OCI-LY1 (cell line): ENCODE data around the gene SLC13A2.

Experiments used
- H2AFZ ChIP-seq: fragments of 200-600 bp; sonication (generic), shearing (Covaris generic); 2 replicates; pipeline ENCODE4 v1.6.0; 2014; ENCODE audit warnings: antibody characterized with exemption, mild to moderate bottlenecking, low read length
- H3F3A ChIP-seq: fragments of 200-600 bp; sonication (generic), shearing (Covaris generic); 2 replicates; pipeline ENCODE4 v1.6.0; 2014; ENCODE audit warnings: mild to moderate bottlenecking, antibody characterized with exemption, low read length, moderate library complexity; ENCODE audit not compliant: insufficient read depth
- H3K27ac ChIP-seq: fragments of 200-600 bp; sonication (generic); 2 replicates; pipeline ENCODE4 v1.5.1; 2014; ENCODE audit warnings: low read length, mixed run types, mild to moderate bottlenecking, low read depth; ENCODE audit not compliant: poor library complexity, severe bottlenecking
- H3K27me3 ChIP-seq: fragments of 200-600 bp; sonication (generic); 2 replicates; pipeline ENCODE4 v1.6.0; 2014; ENCODE audit warnings: antibody characterized with exemption, mild to moderate bottlenecking, low read length, moderate library complexity; ENCODE audit not compliant: insufficient read depth
- H3K36me3 ChIP-seq: fragments of 200-600 bp; sonication (generic); 2 replicates; pipeline ENCODE4 v1.6.1; 2014; ENCODE audit warnings: mild to moderate bottlenecking, antibody characterized with exemption, low read length, moderate library complexity, mixed read lengths; ENCODE audit not compliant: insufficient read depth
- H3K4me1 ChIP-seq: fragments of 200-600 bp; sonication (generic); 2 replicates; pipeline ENCODE4 v1.5.1; 2014; ENCODE audit warnings: mild to moderate bottlenecking, low read length, moderate library complexity; ENCODE audit not compliant: insufficient read depth, severe bottlenecking
- H3K4me2 ChIP-seq: fragments of 200-600 bp; sonication (generic), shearing (Covaris generic); 2 replicates; pipeline ENCODE4 v1.6.1; 2014; ENCODE audit warnings: low read length
- H3K4me3 ChIP-seq: fragments of 200-600 bp; sonication (generic); 2 replicates; pipeline ENCODE4 v1.5.1; 2014; ENCODE audit warnings: low read length, low read depth, mild to moderate bottlenecking, mixed read lengths; ENCODE audit not compliant: poor library complexity, severe bottlenecking
- H3K79me2 ChIP-seq: fragments of 200-600 bp; shearing (Covaris generic); 2 replicates; pipeline ENCODE4 v1.6.1; 2016; ENCODE audit warnings: mixed run types, low read length, mixed read lengths; ENCODE audit not compliant: insufficient read depth
- H3K9ac ChIP-seq: fragments of 200-600 bp; sonication (generic), shearing (Covaris generic); 2 replicates; pipeline ENCODE4 v1.6.1; 2014; ENCODE audit warnings: mild to moderate bottlenecking, low read length, mixed read lengths
- H3K9me2 ChIP-seq: fragments of 200-600 bp; sonication (generic), shearing (Covaris generic); 2 replicates; pipeline ENCODE4 v1.6.1; 2014; ENCODE audit warnings: low read depth, mild to moderate bottlenecking, low read length, mixed read lengths
- H3K9me3 ChIP-seq: fragments of 200-600 bp; shearing (Covaris generic); 2 replicates; pipeline ENCODE4 v1.6.1; 2014; ENCODE audit warnings: low read length, mixed read lengths
- H4K20me1 ChIP-seq: fragments of 200-600 bp; sonication (generic), shearing (Covaris generic); 2 replicates; pipeline ENCODE4 v1.6.0; 2016; ENCODE audit warnings: mild to moderate bottlenecking, low read length; ENCODE audit not compliant: insufficient read depth
- EZH2 ChIP-seq: fragments of 200-600 bp; sonication (generic), shearing (Covaris generic); IDR thresholded peaks from 2 replicates; pipeline ENCODE4 v1.8.0; 2017; ENCODE audit warnings: borderline replicate concordance, mixed run types, mild to moderate bottlenecking, antibody characterized with exemption, low read length, moderate library complexity, mixed read lengths
- TF ChIP-seq, protein P1 (sequence below): fragments of 200-600 bp; sonication (generic), shearing (Covaris generic); IDR thresholded peaks from 2 replicates; pipeline ENCODE4 v1.5.1; 2017; ENCODE audit warnings: mild to moderate bottlenecking, antibody characterized with exemption, low read length, moderate library complexity, mixed read lengths

Gene SLC13A2

DNA sequence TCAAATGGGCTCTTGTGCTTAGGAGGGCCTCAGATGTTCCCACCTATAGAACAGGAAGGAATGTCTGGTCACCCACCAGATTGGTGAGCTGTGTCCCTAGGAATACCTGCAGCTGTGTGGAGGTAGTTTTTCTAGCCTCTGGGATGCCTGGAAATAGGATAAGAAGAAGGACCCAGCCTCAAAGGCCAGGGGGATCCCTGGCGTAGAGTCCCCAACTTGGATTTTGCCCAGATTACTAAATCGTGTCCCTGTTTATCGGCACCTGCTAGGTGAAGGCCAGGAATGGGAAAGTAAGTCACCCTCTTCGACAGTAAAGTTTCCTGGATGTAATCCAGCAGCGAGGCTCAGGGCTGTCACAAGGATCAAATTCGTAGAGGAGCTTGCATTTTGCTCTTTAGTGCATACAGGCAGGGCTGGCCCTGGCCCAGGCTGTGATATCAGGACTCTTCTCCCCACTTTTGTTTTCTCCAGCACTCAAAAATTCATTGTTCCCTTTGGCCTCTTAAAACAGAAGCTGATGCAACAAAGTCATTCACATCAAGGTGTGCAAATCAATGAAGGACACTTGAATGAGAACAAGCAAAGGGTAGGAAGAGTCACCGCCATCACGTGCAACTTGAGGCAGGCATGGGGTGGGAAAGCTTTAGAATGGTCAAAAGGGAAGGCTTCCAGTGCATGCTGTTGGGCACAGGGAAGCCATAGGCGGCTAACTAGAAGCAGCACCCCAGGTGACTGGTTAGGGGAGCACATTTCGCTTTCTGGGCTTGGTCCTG is 7.5 kb downstream of the SLC13A2 start:
- Histone ChIP-seq H3K27ac (no peak overlapping the region), H3K9ac (no peak overlapping the region), H3F3A (no peaks in the 10 kb centered on the region), H3K27me3 (no peaks in the 10 kb centered on the region), H3K4me2 (no peak overlapping the region), H3K4me1 (no peaks in the 10 kb centered on the region), H3K79me2 (no peaks in the 10 kb centered on the region), H3K9me2 (no peaks in the 10 kb centered on the region), H3K9me3 (no peaks in the 10 kb centered on the region), H3K4me3 (no peak overlapping the region), H2AFZ (no peak overlapping the region), H4K20me1 (no peaks in the 10 kb centered on the region), H3K36me3 (no peaks in the 10 kb centered on the region)
- TF ChIP-seq EZH2: no peak
- TF ChIP-seq, protein P1, sequence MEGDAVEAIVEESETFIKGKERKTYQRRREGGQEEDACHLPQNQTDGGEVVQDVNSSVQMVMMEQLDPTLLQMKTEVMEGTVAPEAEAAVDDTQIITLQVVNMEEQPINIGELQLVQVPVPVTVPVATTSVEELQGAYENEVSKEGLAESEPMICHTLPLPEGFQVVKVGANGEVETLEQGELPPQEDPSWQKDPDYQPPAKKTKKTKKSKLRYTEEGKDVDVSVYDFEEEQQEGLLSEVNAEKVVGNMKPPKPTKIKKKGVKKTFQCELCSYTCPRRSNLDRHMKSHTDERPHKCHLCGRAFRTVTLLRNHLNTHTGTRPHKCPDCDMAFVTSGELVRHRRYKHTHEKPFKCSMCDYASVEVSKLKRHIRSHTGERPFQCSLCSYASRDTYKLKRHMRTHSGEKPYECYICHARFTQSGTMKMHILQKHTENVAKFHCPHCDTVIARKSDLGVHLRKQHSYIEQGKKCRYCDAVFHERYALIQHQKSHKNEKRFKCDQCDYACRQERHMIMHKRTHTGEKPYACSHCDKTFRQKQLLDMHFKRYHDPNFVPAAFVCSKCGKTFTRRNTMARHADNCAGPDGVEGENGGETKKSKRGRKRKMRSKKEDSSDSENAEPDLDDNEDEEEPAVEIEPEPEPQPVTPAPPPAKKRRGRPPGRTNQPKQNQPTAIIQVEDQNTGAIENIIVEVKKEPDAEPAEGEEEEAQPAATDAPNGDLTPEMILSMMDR: no peak

DNA sequence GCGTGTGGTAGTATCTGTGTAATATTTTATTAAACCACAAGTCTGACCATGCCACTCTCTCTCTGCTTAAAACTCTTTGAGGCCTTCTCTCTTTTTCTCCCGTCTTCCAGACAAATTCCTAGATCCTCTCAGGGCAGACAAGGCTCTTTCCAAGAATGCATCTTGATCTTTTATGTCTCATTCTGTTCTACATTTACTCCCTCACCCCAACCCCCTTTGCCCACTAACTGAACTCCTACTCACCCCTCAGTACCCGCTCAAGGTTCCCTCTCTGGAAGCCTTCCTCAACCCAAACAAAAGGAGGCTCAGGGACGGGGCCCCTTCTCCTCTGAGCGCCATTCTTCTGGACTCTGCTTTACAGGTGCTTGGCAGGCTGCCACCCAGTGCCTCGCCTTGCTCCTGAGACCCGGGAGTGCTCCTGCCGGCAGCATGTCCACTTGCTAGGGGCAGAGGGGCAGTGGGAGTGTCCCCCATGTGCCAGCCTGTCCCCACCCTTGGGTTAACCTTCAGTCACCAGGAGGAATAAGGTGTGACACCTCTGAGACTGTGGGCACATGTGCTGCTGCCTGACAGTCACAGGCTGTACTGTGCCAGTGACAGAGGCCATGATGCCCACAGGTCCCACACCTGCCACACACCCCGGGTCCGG is 9.2 kb downstream of the SLC13A2 start:
- Histone ChIP-seq H3K79me2 (no peaks in the 10 kb centered on the region), H3K27ac (no peak overlapping the region), H2AFZ (no peak overlapping the region), H3K4me3 (no peak overlapping the region), H3K9ac (no peak overlapping the region), H3K9me3 (no peaks in the 10 kb centered on the region), H3K36me3 (no peaks in the 10 kb centered on the region), H4K20me1 (no peaks in the 10 kb centered on the region), H3K4me1 (no peaks in the 10 kb centered on the region), H3K9me2 (no peaks in the 10 kb centered on the region), H3F3A (no peaks in the 10 kb centered on the region), H3K4me2 (no peak overlapping the region), H3K27me3 (no peaks in the 10 kb centered on the region)
- no peak for TF ChIP-seq EZH2
- TF ChIP-seq, protein P1: no peak

DNA sequence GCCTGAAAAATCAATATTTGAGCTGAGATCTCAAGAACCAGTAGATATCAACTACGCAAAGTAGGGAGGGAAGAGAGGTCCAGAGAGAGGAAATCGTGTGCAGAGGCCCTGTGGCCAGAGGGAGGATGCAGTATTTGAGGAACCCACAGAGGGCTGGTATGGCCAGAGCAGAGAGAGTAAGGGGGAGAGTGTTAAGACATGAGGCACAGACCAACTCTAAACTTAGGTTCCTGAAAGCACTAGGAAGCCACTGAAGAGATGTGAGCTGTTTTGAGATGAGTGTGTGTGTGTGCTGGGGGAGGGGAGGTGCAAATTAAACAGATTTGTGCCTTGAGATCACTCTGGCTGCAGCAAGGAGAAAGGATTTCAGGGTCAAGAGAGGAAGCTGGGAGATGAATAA is 10.9 kb downstream of the SLC13A2 start:
- Histone ChIP-seq H3K4me1 (no peaks in the 10 kb centered on the region), H3K4me3 (no peak overlapping the region), H3K79me2 (no peaks in the 10 kb centered on the region), H3K27me3 (no peaks in the 10 kb centered on the region), H3K9me2 (no peaks in the 10 kb centered on the region), H2AFZ (no peak overlapping the region), H3K9me3 (no peaks in the 10 kb centered on the region), H3K9ac (no peak overlapping the region), H3F3A (no peaks in the 10 kb centered on the region), H4K20me1 (no peaks in the 10 kb centered on the region), H3K27ac (no peak overlapping the region), H3K36me3 (no peaks in the 10 kb centered on the region), H3K4me2 (no peak overlapping the region)
- TF ChIP-seq, protein P1: no peak
- TF ChIP-seq EZH2: no peak
